Stomach (tissue), 4 donors: ENCODE results near the gene RARS2.

Source experiments
- EP300 ChIP-seq: sonication (generic); formaldehyde crosslinking; IDR thresholded peaks from one replicate; pipeline ENCODE4 v1.6.1; 2017; ENCODE audit warnings: antibody characterized with exemption
- TF ChIP-seq, protein P1 (sequence below), 7 experiments: fragments of 450-650 bp in 4 of 7; fragments of 200-600 bp in 3 of 7; sonication (generic) in 3 of 7; IDR thresholded peaks; one replicate each; pipeline ENCODE4 v1.5.1; 2016 to 2019; ENCODE audit warnings: antibody characterized with exemption in 7 of 7, control low read depth in 2 of 7, mild to moderate bottlenecking in 1 of 7

DNA sequence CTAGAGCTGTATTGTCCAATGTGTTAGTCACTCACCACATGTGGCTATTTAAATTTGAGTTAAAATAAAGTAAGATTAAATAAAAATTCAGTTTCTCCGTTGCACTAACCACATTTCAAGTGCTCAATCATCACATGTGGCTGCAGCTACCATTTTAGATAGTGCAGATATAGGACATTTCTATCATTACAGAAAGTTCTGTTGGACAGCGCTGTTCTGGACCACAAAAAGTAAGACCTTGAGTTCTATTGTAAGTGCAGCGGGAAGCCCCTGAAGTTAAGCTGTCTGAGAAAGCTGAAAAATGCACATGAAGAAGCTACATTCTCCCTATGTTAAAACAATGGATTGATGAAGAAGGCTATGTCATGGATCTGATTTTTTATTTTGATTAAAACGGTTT lies 1.2 kb upstream of the RARS2 start:
- TF ChIP-seq, protein P1, sequence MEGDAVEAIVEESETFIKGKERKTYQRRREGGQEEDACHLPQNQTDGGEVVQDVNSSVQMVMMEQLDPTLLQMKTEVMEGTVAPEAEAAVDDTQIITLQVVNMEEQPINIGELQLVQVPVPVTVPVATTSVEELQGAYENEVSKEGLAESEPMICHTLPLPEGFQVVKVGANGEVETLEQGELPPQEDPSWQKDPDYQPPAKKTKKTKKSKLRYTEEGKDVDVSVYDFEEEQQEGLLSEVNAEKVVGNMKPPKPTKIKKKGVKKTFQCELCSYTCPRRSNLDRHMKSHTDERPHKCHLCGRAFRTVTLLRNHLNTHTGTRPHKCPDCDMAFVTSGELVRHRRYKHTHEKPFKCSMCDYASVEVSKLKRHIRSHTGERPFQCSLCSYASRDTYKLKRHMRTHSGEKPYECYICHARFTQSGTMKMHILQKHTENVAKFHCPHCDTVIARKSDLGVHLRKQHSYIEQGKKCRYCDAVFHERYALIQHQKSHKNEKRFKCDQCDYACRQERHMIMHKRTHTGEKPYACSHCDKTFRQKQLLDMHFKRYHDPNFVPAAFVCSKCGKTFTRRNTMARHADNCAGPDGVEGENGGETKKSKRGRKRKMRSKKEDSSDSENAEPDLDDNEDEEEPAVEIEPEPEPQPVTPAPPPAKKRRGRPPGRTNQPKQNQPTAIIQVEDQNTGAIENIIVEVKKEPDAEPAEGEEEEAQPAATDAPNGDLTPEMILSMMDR (IDR thresholded peaks at IDR 0.05), result no peak
- TF ChIP-seq EP300, result no peak
